ENCODE results near the gene GIPC1. TPM values are rescaled to one million over a fixed set of nuclear protein-coding genes. Genes with fewer than 3 reads are reported as not detected.

GIPC1 gene
- total RNA-seq, 1 experiment from 2014 or later = 98.7 TPM

DNA sequence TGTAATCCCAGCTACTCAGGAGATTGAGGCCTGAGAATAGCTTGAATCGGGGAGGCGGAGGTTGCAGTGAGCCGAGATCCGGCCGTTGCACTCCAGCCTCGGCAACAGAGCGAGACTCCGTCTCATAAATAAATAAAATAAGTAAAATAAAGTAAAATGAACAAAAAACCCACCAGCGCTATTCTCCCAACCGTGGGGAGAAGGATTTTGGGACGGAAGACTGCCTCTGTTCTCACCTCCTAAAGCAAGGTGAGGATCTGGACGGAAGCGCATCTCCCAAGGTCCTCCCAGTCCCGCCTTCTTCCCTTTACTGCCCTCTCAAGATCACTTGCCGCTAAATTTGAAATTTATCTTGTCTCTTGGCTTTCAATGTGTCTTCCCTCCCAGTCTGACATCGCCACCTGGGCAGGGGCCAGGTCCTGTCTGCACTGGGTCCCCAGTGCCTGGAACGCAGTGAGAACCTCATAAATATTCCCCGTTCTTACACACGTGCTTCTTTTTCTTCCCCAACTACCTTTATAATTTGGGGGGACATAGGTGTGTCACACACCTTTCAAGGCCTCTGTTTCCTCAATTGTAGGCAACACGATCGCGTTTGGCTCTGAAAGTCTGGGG lies 23.4 kb upstream of the GIPC1 start:
- ChIA-PET POLR2A (no interaction called here), CTCF (no interaction called here)
- no peaks in the 10 kb centered on the region for H3K27me3 Mint-ChIP-seq (ENCODE audit: insufficient read depth, unreplicated experiment)
- H3K27ac Mint-ChIP-seq (ENCODE audit: unreplicated experiment) = peak overlapping the region; percentile 84
- H3K4me1 ChIP-seq = peaks cover 21% of the 10 kb centered on the region
- no peaks in the 10 kb centered on the region for H3K27me3 ChIP-seq (replicated peaks; ENCODE audit: control insufficient read depth, insufficient read depth, low read length)
- H3K9me3 Mint-ChIP-seq (ENCODE audit: unreplicated experiment) = no peaks in the 10 kb centered on the region
- no peaks in the 10 kb centered on the region for H3K9me3 ChIP-seq
- BruUV-seq (replicated peaks) = no TSS peak
- H3K4me3 ChIP-seq (ENCODE audit: low read depth, low read length) = no peak overlapping the region
- peaks cover 12% of the 10 kb centered on the region for H3K4me1 Mint-ChIP-seq (ENCODE audit: low read depth, unreplicated experiment)
- peaks cover 6% of the 10 kb centered on the region for H3K36me3 ChIP-seq (ENCODE audit: control insufficient read depth, insufficient read depth, low read length)
- peaks cover 47% of the 10 kb centered on the region for H3K36me3 Mint-ChIP-seq (ENCODE audit: insufficient read depth, unreplicated experiment)
- DNase-seq = no peak
- peak overlapping the region; percentile 37 for H3K4me3 Mint-ChIP-seq (ENCODE audit: unreplicated experiment)
- TF ChIP-seq, protein P1, sequence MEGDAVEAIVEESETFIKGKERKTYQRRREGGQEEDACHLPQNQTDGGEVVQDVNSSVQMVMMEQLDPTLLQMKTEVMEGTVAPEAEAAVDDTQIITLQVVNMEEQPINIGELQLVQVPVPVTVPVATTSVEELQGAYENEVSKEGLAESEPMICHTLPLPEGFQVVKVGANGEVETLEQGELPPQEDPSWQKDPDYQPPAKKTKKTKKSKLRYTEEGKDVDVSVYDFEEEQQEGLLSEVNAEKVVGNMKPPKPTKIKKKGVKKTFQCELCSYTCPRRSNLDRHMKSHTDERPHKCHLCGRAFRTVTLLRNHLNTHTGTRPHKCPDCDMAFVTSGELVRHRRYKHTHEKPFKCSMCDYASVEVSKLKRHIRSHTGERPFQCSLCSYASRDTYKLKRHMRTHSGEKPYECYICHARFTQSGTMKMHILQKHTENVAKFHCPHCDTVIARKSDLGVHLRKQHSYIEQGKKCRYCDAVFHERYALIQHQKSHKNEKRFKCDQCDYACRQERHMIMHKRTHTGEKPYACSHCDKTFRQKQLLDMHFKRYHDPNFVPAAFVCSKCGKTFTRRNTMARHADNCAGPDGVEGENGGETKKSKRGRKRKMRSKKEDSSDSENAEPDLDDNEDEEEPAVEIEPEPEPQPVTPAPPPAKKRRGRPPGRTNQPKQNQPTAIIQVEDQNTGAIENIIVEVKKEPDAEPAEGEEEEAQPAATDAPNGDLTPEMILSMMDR (IDR thresholded peaks at IDR 0.05; ENCODE audit: insufficient read depth in 1 of 2, low read depth in 1 of 2, low read length in 1 of 2, severe bottlenecking in 1 of 2, unreplicated experiment in 1 of 2) = no peak
- intact Hi-C loops (cut with micrococcal nuclease; ENCODE audit: unreplicated experiment) = loop anchor here (2.0 kb wide), 1 partner anchor 17 kb away; no protein-coding TSS in a partner anchor

GRCh38 chr19:14517840-14518505 lies 22.0 kb upstream of the GIPC1 start, which contains the start of gene DNAJB1:
Gene DNAJB1, minus strand, starts transcription at chr19:14518397. Its CDS starts 48 bp downstream, at chr19:14518349.
- Histone ChIP-seq H3K4me1 (peaks cover 25% of the 10 kb centered on the region), H3K4me3 (ENCODE audit: low read depth, low read length) (peak within 1 kb of the TSS; percentile 100), H3K36me3 (ENCODE audit: control insufficient read depth, insufficient read depth, low read length) (peaks cover 7% of the 10 kb centered on the region), H3K27me3 (replicated peaks; ENCODE audit: control insufficient read depth, insufficient read depth, low read length) (no peaks in the 10 kb centered on the region), H3K9me3 (no peaks in the 10 kb centered on the region)
- ChIA-PET POLR2A (interaction anchor here (0.5 to 1.8 kb wide), 12 partner anchors 11 to 381 kb away, joined by 3 to 13 read pairs (median 8); partner anchors contain the start of genes ASF1B, GIPC1 and NDUFB7), CTCF (interaction anchor here (0.6 to 2.4 kb wide), 4 partner anchors 12 to 156 kb away, joined by 3 to 11 read pairs (median 5); no protein-coding TSS in a partner anchor)
- TF ChIP-seq, protein P1 (IDR thresholded peaks at IDR 0.05; ENCODE audit: insufficient read depth in 1 of 2, low read depth in 1 of 2, low read length in 1 of 2, severe bottlenecking in 1 of 2, unreplicated experiment in 1 of 2) = no peak
- peaks cover 12% of the 10 kb centered on the region for H3K4me1 Mint-ChIP-seq (ENCODE audit: low read depth, unreplicated experiment)
- peak within 1 kb of the TSS; percentile 88 for H3K4me3 Mint-ChIP-seq (ENCODE audit: unreplicated experiment)
- peak within 1 kb of the TSS; percentile 86 for H3K27ac Mint-ChIP-seq (ENCODE audit: unreplicated experiment)
- peaks cover 57% of the 10 kb centered on the region for H3K36me3 Mint-ChIP-seq (ENCODE audit: insufficient read depth, unreplicated experiment)
- intact Hi-C loops (cut with micrococcal nuclease; ENCODE audit: unreplicated experiment) = loop anchor here (1.0 to 2.0 kb wide), 3 partner anchors 11 to 54 kb away; partner anchors contain the start of genes NDUFB7 and TECR
- no peaks in the 10 kb centered on the region for H3K9me3 Mint-ChIP-seq (ENCODE audit: unreplicated experiment)
- DNase-seq = peak; percentile 57 to 79
- no TSS peak for BruUV-seq (replicated peaks)
- no peaks in the 10 kb centered on the region for H3K27me3 Mint-ChIP-seq (ENCODE audit: insufficient read depth, unreplicated experiment)

DNA sequence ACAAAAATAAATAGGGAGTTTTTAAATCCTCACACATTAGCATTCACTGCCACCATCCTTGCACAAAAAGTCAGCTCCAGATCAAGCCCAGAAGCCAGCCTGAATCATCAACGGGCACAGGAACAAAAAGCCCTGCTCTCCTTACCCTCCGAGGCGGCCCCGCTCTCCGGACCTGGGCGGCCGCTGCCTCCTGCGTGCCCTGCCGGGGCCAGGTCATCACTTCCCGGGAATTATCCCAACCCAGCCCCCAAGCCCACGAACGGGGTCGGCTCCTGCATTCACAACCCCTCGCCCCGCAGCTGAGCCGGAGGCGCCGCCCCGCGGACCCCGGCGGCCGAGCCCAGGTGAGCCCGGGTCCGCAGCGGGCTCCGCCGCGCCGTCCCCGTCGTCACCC lies 21.5 kb upstream of the GIPC1 start:
- Histone ChIP-seq H3K4me1 (peaks cover 25% of the 10 kb centered on the region), H3K9me3 (no peaks in the 10 kb centered on the region), H3K36me3 (ENCODE audit: control insufficient read depth, insufficient read depth, low read length) (peaks cover 7% of the 10 kb centered on the region), H3K27me3 (replicated peaks; ENCODE audit: control insufficient read depth, insufficient read depth, low read length) (no peaks in the 10 kb centered on the region), H3K4me3 (ENCODE audit: low read depth, low read length) (peak overlapping the region; percentile 100)
- ChIA-PET POLR2A (interaction anchor here (0.6 to 1.8 kb wide), 7 partner anchors 11 to 381 kb away, joined by 3 to 13 read pairs (median 8); partner anchors contain the start of genes ASF1B and NDUFB7), CTCF (interaction anchor here (0.6 to 2.4 kb wide), 4 partner anchors 12 to 155 kb away, joined by 3 to 11 read pairs (median 5); no protein-coding TSS in a partner anchor)
- H3K9me3 Mint-ChIP-seq (ENCODE audit: unreplicated experiment) = no peaks in the 10 kb centered on the region
- BruUV-seq (replicated peaks) = no TSS peak
- H3K27me3 Mint-ChIP-seq (ENCODE audit: insufficient read depth, unreplicated experiment) = no peaks in the 10 kb centered on the region
- H3K27ac Mint-ChIP-seq (ENCODE audit: unreplicated experiment) = peak overlapping the region; percentile 86
- TF ChIP-seq, protein P1 (IDR thresholded peaks at IDR 0.05; ENCODE audit: insufficient read depth in 1 of 2, low read depth in 1 of 2, low read length in 1 of 2, severe bottlenecking in 1 of 2, unreplicated experiment in 1 of 2) = no peak
- H3K36me3 Mint-ChIP-seq (ENCODE audit: insufficient read depth, unreplicated experiment) = peaks cover 57% of the 10 kb centered on the region
- intact Hi-C loops (cut with micrococcal nuclease; ENCODE audit: unreplicated experiment) = no loop called here
- peaks cover 7% of the 10 kb centered on the region for H3K4me1 Mint-ChIP-seq (ENCODE audit: low read depth, unreplicated experiment)
- DNase-seq = no peak
- peak overlapping the region; percentile 88 for H3K4me3 Mint-ChIP-seq (ENCODE audit: unreplicated experiment)

Data from Caco-2 (cell line).